Progenitor cell of endocrine pancreas (in vitro differentiated cells): ENCODE measurements around the gene APEX2. TPM values are rescaled to one million over a fixed set of nuclear protein-coding genes. Genes with fewer than 3 reads are reported as not detected.

Source experiments
- DNase-seq: peaks from one replicate; pipeline ENCODE4 v3.0.0; 2021; ENCODE audit warnings: low spot score; ENCODE audit not compliant: unreplicated experiment
- H3K27ac Mint-ChIP-seq: 2 replicates; pipeline ENCODE4 v1.8.0; 2021; ENCODE audit warnings: mild to moderate bottlenecking, moderate library complexity, mixed read lengths
- H3K27me3 Mint-ChIP-seq: 2 replicates; pipeline ENCODE4 v1.8.0; 2021; ENCODE audit warnings: mixed read lengths
- H3K36me3 Mint-ChIP-seq: 2 replicates; pipeline ENCODE4 v1.8.0; 2022; ENCODE audit warnings: mixed read lengths; ENCODE audit not compliant: insufficient read depth
- H3K4me1 Mint-ChIP-seq: 2 replicates; pipeline ENCODE4 v1.8.0; 2021; ENCODE audit warnings: low read depth, mixed read lengths
- H3K4me3 Mint-ChIP-seq: 2 replicates; pipeline ENCODE4 v1.8.0; 2021; ENCODE audit warnings: low read depth, mild to moderate bottlenecking, moderate library complexity, mixed read lengths
- H3K9me3 Mint-ChIP-seq: 2 replicates; pipeline ENCODE4 v1.8.0; 2021; ENCODE audit warnings: low read depth, mixed read lengths
- CTCF ChIP-seq: fragments of 200-600 bp; sonication (generic); IDR thresholded peaks from one replicate; pipeline ENCODE4 v1.5.0; 2021; ENCODE audit warnings: antibody characterized with exemption, mild to moderate bottlenecking; ENCODE audit not compliant: unreplicated experiment
- total RNA-seq: library from RNA; stranded (reverse); gene quantifications from 2 replicates; pipeline ENCODE4 v1.2.1, GENCODE V29; 2021

APEX2 gene
- total RNA-seq, 1 donor from 2014 or later: 21.4 TPM

- no peak for DNase-seq
- Mint-ChIP-seq H3K27ac (no peak within 1 kb of the TSS), H3K36me3 (no peaks in the 10 kb centered on the region), H3K9me3 (peaks cover 13% of the 10 kb centered on the region), H3K4me3 (no peak within 1 kb of the TSS), H3K4me1 (no peaks in the 10 kb centered on the region), H3K27me3 (no peaks in the 10 kb centered on the region)
- no peak for TF ChIP-seq CTCF
Observed at GRCh38 chrX:54994099-54994498, 6.1 kb upstream of the APEX2 start, which contains the start of gene PFKFB1. PFKFB1 (minus strand) TSS chrX:54994188; CDS start chrX:54994007, 181 bp downstream.

GRCh38 chrX:54994668-54995351, 5.4 kb upstream of the APEX2 start:
- Mint-ChIP-seq H3K4me1 (no peaks in the 10 kb centered on the region), H3K4me3 (no peak overlapping the region), H3K36me3 (no peaks in the 10 kb centered on the region), H3K9me3 (peaks cover 13% of the 10 kb centered on the region), H3K27ac (no peak overlapping the region), H3K27me3 (no peaks in the 10 kb centered on the region)
- no peak for TF ChIP-seq CTCF
- no peak for DNase-seq

GRCh38 chrX:54995621-54996020, 4.5 kb upstream of the APEX2 start:
- H3K27ac Mint-ChIP-seq: no peak overlapping the region
- TF ChIP-seq CTCF: no peak
- H3K27me3 Mint-ChIP-seq: no peaks in the 10 kb centered on the region
- H3K9me3 Mint-ChIP-seq: peaks cover 15% of the 10 kb centered on the region
- peaks cover 2% of the 10 kb centered on the region for H3K4me1 Mint-ChIP-seq
- no peaks in the 10 kb centered on the region for H3K36me3 Mint-ChIP-seq
- no peak for DNase-seq
- H3K4me3 Mint-ChIP-seq: no peak overlapping the region

GRCh38 chrX:55004231-55004630, 4.1 kb downstream of the APEX2 start:
- no peak overlapping the region for H3K4me3 Mint-ChIP-seq

GRCh38 chrX:55005256-55005655, 5.1 kb downstream of the APEX2 start:
- H3K9me3 Mint-ChIP-seq: peaks cover 16% of the 10 kb centered on the region
- H3K4me1 Mint-ChIP-seq: peaks cover 11% of the 10 kb centered on the region
- no peak overlapping the region for H3K4me3 Mint-ChIP-seq
- no peaks in the 10 kb centered on the region for H3K27me3 Mint-ChIP-seq
- no peak for DNase-seq
- H3K27ac Mint-ChIP-seq: no peak overlapping the region
- no peak for TF ChIP-seq CTCF
- peaks cover 13% of the 10 kb centered on the region for H3K36me3 Mint-ChIP-seq

More at GRCh38 chrX:55004231-55004630, 4.1 kb downstream of the APEX2 start:
- peaks cover 13% of the 10 kb centered on the region for H3K36me3 Mint-ChIP-seq
- peaks cover 11% of the 10 kb centered on the region for H3K4me1 Mint-ChIP-seq
- H3K9me3 Mint-ChIP-seq: peaks cover 16% of the 10 kb centered on the region
- no peaks in the 10 kb centered on the region for H3K27me3 Mint-ChIP-seq
- no peak for DNase-seq
- no peak overlapping the region for H3K27ac Mint-ChIP-seq
- no peak for TF ChIP-seq CTCF
